ENCODE results near the gene RABGAP1L. TPM values are rescaled to one million over a fixed set of nuclear protein-coding genes. Genes with fewer than 3 reads are reported as not detected.
A peak's percentile ranks its signal among the peaks of the same experiment; 100 is the strongest.

Gene RABGAP1L
- polyA plus RNA-seq, 4 donors, result 20.6 to 53.9 (median 25.1) TPM

GRCh38 chr1:174746024-174746808, 586.9 kb downstream of the RABGAP1L start:
- FAIRE-seq, result peak; percentile 41
- Histone ChIP-seq H3K4me1 (ENCODE audit: control insufficient read depth in 3 of 3, insufficient read depth in 2 of 3, low read depth in 1 of 3, low read length in 2 of 3) (peaks cover 0 to 6% (median 2%) of the 10 kb centered on the region in 3 donors), H3K9me3 (ENCODE audit: control insufficient read depth in 2 of 2, insufficient read depth in 1 of 2, low read depth in 1 of 2, low read length in 1 of 2) (peaks cover 0 to 2% of the 10 kb centered on the region in 2 donors), H3K27me3 (ENCODE audit: control insufficient read depth in 3 of 3, insufficient read depth in 3 of 3, low read length in 3 of 3) (no peaks in the 10 kb centered on the region), H3K4me3 (ENCODE audit: low read depth in 1 of 3, low read length in 3 of 3) (no peak overlapping the region), H3K27ac (ENCODE audit: low read depth in 1 of 3, low read length in 2 of 3) (no peak overlapping the region), H3K36me3 (ENCODE audit: control insufficient read depth in 3 of 3, insufficient read depth in 2 of 3, low read depth in 1 of 3, low read length in 3 of 3) (no peaks in the 10 kb centered on the region)
- no peak for DNase-seq
- WGBS, 3 donors, result 52 to 68% (median 53%) methylated on average over 2 of the region's 2 CpGs

DNA sequence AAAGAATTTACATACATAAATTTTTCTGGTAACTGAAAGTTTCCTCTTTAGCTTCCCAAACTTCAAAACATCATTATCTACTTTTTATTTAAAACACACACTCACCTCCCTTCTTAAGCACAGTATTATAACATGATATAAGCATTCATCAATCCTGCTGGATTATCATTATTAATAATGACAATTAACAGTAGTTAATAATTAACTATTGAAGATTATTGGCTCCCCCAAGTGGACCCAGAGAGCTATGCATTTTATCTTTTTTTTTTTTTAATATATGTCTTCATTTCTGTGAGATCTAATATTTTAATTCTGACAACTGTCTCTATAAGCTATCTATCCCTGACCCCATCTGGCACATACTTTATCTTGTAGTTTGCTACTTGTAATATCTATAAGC, 588.3 kb downstream of the RABGAP1L start:
- H3K27me3 ChIP-seq (ENCODE audit: control insufficient read depth in 3 of 3, insufficient read depth in 3 of 3, low read length in 3 of 3), result no peaks in the 10 kb centered on the region
- H3K27ac ChIP-seq (ENCODE audit: low read depth in 1 of 3, low read length in 2 of 3), result no peak overlapping the region
- DNase-seq (no peak), FAIRE-seq (no peak)
- H3K4me1 ChIP-seq (ENCODE audit: control insufficient read depth in 3 of 3, insufficient read depth in 2 of 3, low read depth in 1 of 3, low read length in 2 of 3), result peaks cover 0 to 2% (median under 1%) of the 10 kb centered on the region in 3 donors
- H3K36me3 ChIP-seq (ENCODE audit: control insufficient read depth in 3 of 3, insufficient read depth in 2 of 3, low read depth in 1 of 3, low read length in 3 of 3), result no peaks in the 10 kb centered on the region
- no peak overlapping the region for H3K4me3 ChIP-seq (ENCODE audit: low read depth in 1 of 3, low read length in 3 of 3)
- H3K9me3 ChIP-seq (ENCODE audit: control insufficient read depth in 2 of 2, insufficient read depth in 1 of 2, low read depth in 1 of 2, low read length in 1 of 2), result peaks cover 0 to 2% of the 10 kb centered on the region in 2 donors

GRCh38 chr1:174748586-174748985, 589.3 kb downstream of the RABGAP1L start:
- DNase-seq (peak in 1 of 2 donors; percentile 37), FAIRE-seq (no peak)
- H3K27me3 ChIP-seq (ENCODE audit: control insufficient read depth in 3 of 3, insufficient read depth in 3 of 3, low read length in 3 of 3), result no peaks in the 10 kb centered on the region
- WGBS, 3 donors, result 83 to 89% (median 83%) methylated on average over 7 of the region's 7 CpGs
- H3K9me3 ChIP-seq (ENCODE audit: control insufficient read depth in 2 of 2, insufficient read depth in 1 of 2, low read depth in 1 of 2, low read length in 1 of 2), result peaks cover 0 to 2% of the 10 kb centered on the region in 2 donors
- H3K27ac ChIP-seq (ENCODE audit: low read depth in 1 of 3, low read length in 2 of 3), result no peak overlapping the region
- peaks cover 0 to 2% (median 0%) of the 10 kb centered on the region in 3 donors for H3K4me1 ChIP-seq (ENCODE audit: control insufficient read depth in 3 of 3, insufficient read depth in 2 of 3, low read depth in 1 of 3, low read length in 2 of 3)
- H3K36me3 ChIP-seq (ENCODE audit: control insufficient read depth in 3 of 3, insufficient read depth in 2 of 3, low read depth in 1 of 3, low read length in 3 of 3), result no peaks in the 10 kb centered on the region
- H3K4me3 ChIP-seq (ENCODE audit: low read depth in 1 of 3, low read length in 3 of 3), result no peak overlapping the region

DNA sequence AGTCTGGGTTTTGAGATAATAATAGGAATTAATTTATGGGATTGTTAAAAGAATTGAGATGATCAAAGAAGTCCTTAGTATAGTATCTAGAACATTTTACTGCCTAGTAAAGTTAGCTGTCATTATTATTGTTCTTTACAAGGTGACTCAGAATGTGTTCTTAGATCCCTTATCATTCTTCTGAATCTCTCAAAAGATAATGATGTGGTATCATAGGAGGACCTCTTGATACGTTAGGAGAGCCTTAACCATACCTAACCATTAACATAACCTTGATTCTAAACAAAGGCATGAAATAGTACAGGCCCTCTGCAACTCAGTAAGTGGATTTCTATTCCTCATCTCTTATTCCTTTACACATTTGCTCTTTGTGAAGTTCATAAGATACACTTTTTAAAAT, 593.8 kb downstream of the RABGAP1L start:
- Histone ChIP-seq H3K9me3 (ENCODE audit: control insufficient read depth in 2 of 2, insufficient read depth in 1 of 2, low read depth in 1 of 2, low read length in 1 of 2) (peaks cover 0 to 2% of the 10 kb centered on the region in 2 donors), H3K4me1 (ENCODE audit: control insufficient read depth in 3 of 3, insufficient read depth in 2 of 3, low read depth in 1 of 3, low read length in 2 of 3) (peaks cover 0 to 2% (median 0%) of the 10 kb centered on the region in 3 donors), H3K4me3 (ENCODE audit: low read depth in 1 of 3, low read length in 3 of 3) (no peak overlapping the region), H3K27me3 (ENCODE audit: control insufficient read depth in 3 of 3, insufficient read depth in 3 of 3, low read length in 3 of 3) (no peaks in the 10 kb centered on the region), H3K36me3 (ENCODE audit: control insufficient read depth in 3 of 3, insufficient read depth in 2 of 3, low read depth in 1 of 3, low read length in 3 of 3) (no peaks in the 10 kb centered on the region), H3K27ac (ENCODE audit: low read depth in 1 of 3, low read length in 2 of 3) (no peak overlapping the region)
- 50 to 71% (median 59%) methylated on average over 1 of the region's 1 CpG for WGBS, 3 donors
- FAIRE-seq, result no peak
- DNase-seq, result no peak

DNA sequence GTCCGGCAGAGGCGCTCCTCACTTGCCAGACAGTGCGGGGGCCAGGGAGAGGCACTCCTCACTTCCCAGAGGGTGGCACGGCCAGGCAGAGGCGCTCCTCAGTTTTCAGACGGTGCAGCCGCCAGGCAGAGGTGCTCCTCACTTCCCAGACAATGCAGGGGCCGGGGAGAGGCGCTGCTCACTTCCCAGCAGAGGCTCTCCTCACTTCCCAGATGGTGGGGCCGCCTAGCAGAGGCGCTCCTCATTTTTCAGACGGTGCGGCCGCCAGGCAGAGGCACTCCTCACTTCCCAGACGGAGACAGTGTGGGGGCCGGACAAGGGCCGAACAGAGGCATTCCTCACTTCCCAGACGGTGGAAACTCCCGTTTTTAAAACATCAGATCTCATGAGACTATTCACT, 602.0 kb downstream of the RABGAP1L start:
- peaks cover 0 to 4% (median 0%) of the 10 kb centered on the region in 3 donors for H3K36me3 ChIP-seq (ENCODE audit: control insufficient read depth in 3 of 3, insufficient read depth in 2 of 3, low read depth in 1 of 3, low read length in 3 of 3)
- 95 to 97% (median 97%) methylated on average over 19 of the region's 19 CpGs for WGBS, 3 donors
- no peaks in the 10 kb centered on the region for H3K9me3 ChIP-seq (ENCODE audit: control insufficient read depth in 2 of 2, insufficient read depth in 1 of 2, low read depth in 1 of 2, low read length in 1 of 2)
- DNase-seq (no peak), FAIRE-seq (no peak)
- H3K4me3 ChIP-seq (ENCODE audit: low read depth in 1 of 3, low read length in 3 of 3), result no peak overlapping the region
- H3K27ac ChIP-seq (ENCODE audit: low read depth in 1 of 3, low read length in 2 of 3), result no peak overlapping the region
- H3K4me1 ChIP-seq (ENCODE audit: control insufficient read depth in 3 of 3, insufficient read depth in 2 of 3, low read depth in 1 of 3, low read length in 2 of 3), result peaks cover 0 to 3% (median 0%) of the 10 kb centered on the region in 3 donors
- no peaks in the 10 kb centered on the region for H3K27me3 ChIP-seq (ENCODE audit: control insufficient read depth in 3 of 3, insufficient read depth in 3 of 3, low read length in 3 of 3)

DNA sequence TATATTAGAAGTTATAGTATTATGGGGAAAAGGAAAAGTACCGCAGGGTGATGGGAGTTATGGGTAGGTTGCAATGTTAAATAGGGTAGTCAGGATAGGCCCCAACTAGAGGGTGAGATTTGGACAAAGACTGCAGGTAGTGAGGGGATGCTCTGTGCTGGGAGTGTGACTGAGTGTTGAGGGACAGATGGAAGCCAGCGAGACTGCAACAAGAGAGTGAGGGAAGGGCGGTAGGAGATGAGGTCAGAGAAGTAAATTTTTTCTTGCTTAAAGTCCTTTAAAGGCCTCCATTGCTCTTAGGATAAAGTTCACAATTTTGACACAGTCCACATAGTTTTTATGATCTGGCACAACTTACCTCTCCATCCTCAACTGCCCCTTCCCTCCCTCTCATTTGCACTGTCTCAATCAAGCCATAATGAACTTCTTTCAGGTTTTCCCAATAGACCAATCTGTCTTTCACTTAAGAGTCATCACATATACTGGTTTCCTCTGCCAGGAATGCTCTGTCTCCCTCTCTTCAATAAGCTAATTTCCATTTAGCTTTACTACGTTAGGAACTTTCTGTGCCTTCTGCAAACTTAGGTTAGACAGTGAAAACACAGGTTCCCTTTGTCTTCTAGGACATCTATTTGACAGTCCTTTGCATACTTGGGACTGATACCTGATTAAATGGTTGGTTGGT, 602.7 kb downstream of the RABGAP1L start:
- Histone ChIP-seq H3K27me3 (ENCODE audit: control insufficient read depth in 3 of 3, insufficient read depth in 3 of 3, low read length in 3 of 3) (no peaks in the 10 kb centered on the region), H3K4me3 (ENCODE audit: low read depth in 1 of 3, low read length in 3 of 3) (no peak overlapping the region), H3K36me3 (ENCODE audit: control insufficient read depth in 3 of 3, insufficient read depth in 2 of 3, low read depth in 1 of 3, low read length in 3 of 3) (peaks cover 0 to 4% (median 0%) of the 10 kb centered on the region in 3 donors), H3K4me1 (ENCODE audit: control insufficient read depth in 3 of 3, insufficient read depth in 2 of 3, low read depth in 1 of 3, low read length in 2 of 3) (peaks cover 0 to 3% (median 0%) of the 10 kb centered on the region in 3 donors), H3K9me3 (ENCODE audit: control insufficient read depth in 2 of 2, insufficient read depth in 1 of 2, low read depth in 1 of 2, low read length in 1 of 2) (no peaks in the 10 kb centered on the region), H3K27ac (ENCODE audit: low read depth in 1 of 3, low read length in 2 of 3) (no peak overlapping the region)
- no peak for DNase-seq
- WGBS, 3 donors, result 96 to 98% (median 96%) methylated on average over 4 of the region's 4 CpGs
- no peak for FAIRE-seq

GRCh38 chr1:174764191-174764590, 604.9 kb downstream of the RABGAP1L start:
- Histone ChIP-seq H3K4me3 (ENCODE audit: low read depth in 1 of 3, low read length in 3 of 3) (no peak overlapping the region), H3K4me1 (ENCODE audit: control insufficient read depth in 3 of 3, insufficient read depth in 2 of 3, low read depth in 1 of 3, low read length in 2 of 3) (peaks cover 0 to 3% (median 2%) of the 10 kb centered on the region in 3 donors), H3K27me3 (ENCODE audit: control insufficient read depth in 3 of 3, insufficient read depth in 3 of 3, low read length in 3 of 3) (no peaks in the 10 kb centered on the region), H3K9me3 (ENCODE audit: control insufficient read depth in 2 of 2, insufficient read depth in 1 of 2, low read depth in 1 of 2, low read length in 1 of 2) (peaks cover 0 to 6% of the 10 kb centered on the region in 2 donors), H3K36me3 (ENCODE audit: control insufficient read depth in 3 of 3, insufficient read depth in 2 of 3, low read depth in 1 of 3, low read length in 3 of 3) (peaks cover 0 to 4% (median 0%) of the 10 kb centered on the region in 3 donors), H3K27ac (ENCODE audit: low read depth in 1 of 3, low read length in 2 of 3) (no peak overlapping the region)
- WGBS, 3 donors, result 76 to 87% (median 82%) methylated on average over 2 of the region's 2 CpGs
- no peak for DNase-seq
- no peak for FAIRE-seq

- Histone ChIP-seq H3K4me1 (ENCODE audit: control insufficient read depth in 3 of 3, insufficient read depth in 2 of 3, low read depth in 1 of 3, low read length in 2 of 3) (peaks cover 0 to 3% (median 2%) of the 10 kb centered on the region in 3 donors), H3K4me3 (ENCODE audit: low read depth in 1 of 3, low read length in 3 of 3) (no peak overlapping the region), H3K27ac (ENCODE audit: low read depth in 1 of 3, low read length in 2 of 3) (no peak overlapping the region), H3K9me3 (ENCODE audit: control insufficient read depth in 2 of 2, insufficient read depth in 1 of 2, low read depth in 1 of 2, low read length in 1 of 2) (peaks cover 0 to 6% of the 10 kb centered on the region in 2 donors), H3K27me3 (ENCODE audit: control insufficient read depth in 3 of 3, insufficient read depth in 3 of 3, low read length in 3 of 3) (no peaks in the 10 kb centered on the region), H3K36me3 (ENCODE audit: control insufficient read depth in 3 of 3, insufficient read depth in 2 of 3, low read depth in 1 of 3, low read length in 3 of 3) (no peaks in the 10 kb centered on the region)
- no peak for FAIRE-seq
- 65 to 78% (median 73%) methylated on average over 2 of the region's 2 CpGs for WGBS, 3 donors
- DNase-seq, result peak; percentile 33 to 43
Observed at GRCh38 chr1:174766727-174767126, 607.4 kb downstream of the RABGAP1L start.
